Stomach (tissue), 9 donors: Measurements from ENCODE around the gene PROCR. TPM values are rescaled to one million over a fixed set of nuclear protein-coding genes. Genes with fewer than 3 reads are reported as not detected.
"Not testable (repeated sequence)": the region's sequence is repeated elsewhere in the genome, so short reads cannot be mapped to it uniquely, and the experiment has no call there.

Experiments used
- DNase-seq, 2 donors: peaks; one replicate each; pipeline versions ENCODE4 v3.0.0 to v3.0.0-alpha.2; 2013 to 2019
- H3K27ac ChIP-seq, 5 donors: fragments of 200-600 bp in 4 of 5; sonication (generic) in 4 of 5; one replicate each; pipeline ENCODE4 v1.5.1; 2013 to 2019; ENCODE audit warnings: mild to moderate bottlenecking in 1 of 5, moderate library complexity in 1 of 5
- H3K27me3 ChIP-seq, 3 donors: fragments of 200-600 bp; sonication (generic); one replicate each; pipeline ENCODE4 v1.5.1; 2017 to 2019; ENCODE audit warnings: mixed run types in 1 of 3
- H3K36me3 ChIP-seq, 4 donors: fragments of 200-600 bp; sonication (generic); 1 replicate in 3 of 4; 2 replicates in 1 of 4; pipeline ENCODE4 v1.5.1; 2016 to 2019
- H3K4me1 ChIP-seq, 4 donors: fragments of 200-600 bp; sonication (generic); one replicate each; pipeline ENCODE4 v1.5.1; 2016 to 2019
- H3K4me3 ChIP-seq, 4 donors: fragments of 200-600 bp; sonication (generic) in 3 of 4; one replicate each; pipeline ENCODE4 v1.5.1; 2016 to 2019; ENCODE audit warnings: mild to moderate bottlenecking in 1 of 4
- H3K9me3 ChIP-seq, 4 donors: fragments of 200-600 bp; sonication (generic); one replicate each; pipeline ENCODE4 v1.5.1; 2016 to 2019
- CTCF ChIP-seq, 7 experiments: fragments of 450-650 bp in 4 of 7; fragments of 200-600 bp in 3 of 7; sonication (generic) in 3 of 7; IDR thresholded peaks; one replicate each; pipeline ENCODE4 v1.5.1; 2016 to 2019; ENCODE audit warnings: antibody characterized with exemption in 7 of 7, control low read depth in 2 of 7, mild to moderate bottlenecking in 1 of 7
- EP300 ChIP-seq: sonication (generic); formaldehyde crosslinking; IDR thresholded peaks from one replicate; pipeline ENCODE4 v1.6.1; 2017; ENCODE audit warnings: antibody characterized with exemption
- POLR2A ChIP-seq, 4 donors: fragments of 450-650 bp; IDR thresholded peaks; one replicate each; pipeline ENCODE4 v1.6.1; 2016; ENCODE audit warnings: antibody characterized with exemption in 4 of 4, control low read depth in 2 of 4, mild to moderate bottlenecking in 1 of 4, moderate library complexity in 1 of 4
- POLR2AphosphoS5 ChIP-seq, 3 donors: sonication (generic); formaldehyde crosslinking; IDR thresholded peaks; one replicate each; pipeline ENCODE4 v1.6.1; 2016; ENCODE audit warnings: antibody characterized with exemption in 3 of 3
- WGBS, 5 donors: extraction: QIAGEN DNeasy Blood & Tissue Kit in 3 of 5; methylation state at CpG; one replicate each; pipeline versions ENCODE4 v1.1.5 to v1.1.7; 2013 to 2018; 5-methylcytosine and 5-hydroxymethylcytosine counted together
- intact Hi-C: fragments of 100-400 bp; cut with DNase I; formaldehyde crosslinking; loops from one replicate; pipeline ENCODE4 v1.15.1; 2023; ENCODE audit warnings: low total_unique reads
- polyA plus RNA-seq, 3 donors: library from polyadenylated mRNA; stranded (reverse); fragments of 200-250 nt; gene quantifications; one replicate each; pipeline ENCODE4 v1.2.3, GENCODE V29; 2013
- total RNA-seq, 5 donors: library from RNA; depleted of rRNA; stranded (reverse); fragments of >200 nt; gene quantifications; one replicate each; pipeline versions ENCODE4 v1.1.0 to v1.2.3, GENCODE V29; 2014 to 2016
- donor health status: healthy with polysubstance abuse.
- donor health status: Bipolar disorder and iron deficiency.
- donor health status: healthy.

Gene PROCR
- total and polyA plus RNA-seq, 8 donors = 4.0 to 37.6 (median 14.4) TPM

GRCh38 chr20:35145141-35145564, 26.7 kb upstream of the PROCR start:
- Histone ChIP-seq H3K4me3 (no peak overlapping the region), H3K27ac (peak overlapping the region in 2 of 5 donors; percentile 83 to 89), H3K9me3 (no peaks in the 10 kb centered on the region), H3K36me3 (peaks cover 30 to 46% (median 41%) of the 10 kb centered on the region in 4 donors), H3K27me3 (no peaks in the 10 kb centered on the region), H3K4me1 (peaks cover 0 to 35% (median 32%) of the 10 kb centered on the region in 4 donors)
- peak in 1 of 2 donors; percentile 86 for DNase-seq
- intact Hi-C loops = loop anchor here (10.0 kb wide), 1 partner anchor 120 kb away; no protein-coding TSS in a partner anchor
- WGBS, 5 donors = 26 to 42% (median 36%) methylated on average over 2 of the region's 2 CpGs
- TF ChIP-seq EP300 (no peak), CTCF (IDR thresholded peaks at IDR 0.05) (peak in 5 of 7 experiments; percentile 8 to 79 (median 47))

GRCh38 chr20:35146299-35146919, 25.5 kb upstream of the PROCR start:
- intact Hi-C loops = loop anchor here (10.0 kb wide), 1 partner anchor 118 kb away; no protein-coding TSS in a partner anchor
- WGBS, 5 donors = 2 to 7% (median 3%) methylated on average over 12 to 23 of the region's 23 CpGs
- TF ChIP-seq EP300 (no peak), CTCF (IDR thresholded peaks at IDR 0.05) (no peak), POLR2AphosphoS5 (IDR thresholded peaks at IDR 0.05) (no peak), POLR2A (IDR thresholded peaks at IDR 0.05) (no peak)
- DNase-seq = peak in 1 of 2 donors; percentile 52
- Histone ChIP-seq H3K27me3 (no peaks in the 10 kb centered on the region), H3K9me3 (no peaks in the 10 kb centered on the region), H3K27ac (peak overlapping the region; percentile 81 to 89 (median 83)), H3K4me3 (peak overlapping the region; percentile 52 to 76 (median 72)), H3K36me3 (peaks cover 21 to 34% (median 29%) of the 10 kb centered on the region in 4 donors), H3K4me1 (peaks cover 0 to 35% (median 32%) of the 10 kb centered on the region in 4 donors)

- H3K27me3 ChIP-seq = no peaks in the 10 kb centered on the region
- peaks cover 0 to 35% (median 32%) of the 10 kb centered on the region in 4 donors for H3K4me1 ChIP-seq
- DNase-seq = peak; percentile 94 to 98
- peak within 1 kb of the TSS; percentile 52 to 76 (median 72) for H3K4me3 ChIP-seq
- intact Hi-C loops = loop anchor here (10.0 kb wide), 1 partner anchor 118 kb away; no protein-coding TSS in a partner anchor
- peaks cover 15 to 27% (median 22%) of the 10 kb centered on the region in 4 donors for H3K36me3 ChIP-seq
- WGBS, 5 donors = 0 to 2% (median 0%) methylated on average over 30 to 42 of the region's 42 CpGs
- peak; percentile 76 to 91 (median 79) for TF ChIP-seq POLR2AphosphoS5 (IDR thresholded peaks at IDR 0.05)
- peak in 1 of 7 experiments; percentile 23 for TF ChIP-seq CTCF (IDR thresholded peaks at IDR 0.05)
- TF ChIP-seq EP300 = no peak
- no peak for TF ChIP-seq POLR2A (IDR thresholded peaks at IDR 0.05)
- no peaks in the 10 kb centered on the region for H3K9me3 ChIP-seq
- H3K27ac ChIP-seq = peak within 1 kb of the TSS; percentile 81 to 89 (median 83)
Measured at GRCh38 chr20:35146920-35147574, 24.8 kb upstream of the PROCR start, which contains the start of gene EDEM2. EDEM2 (minus strand) TSS chr20:35147336; CDS start chr20:35147258, 78 bp downstream.

- Histone ChIP-seq H3K4me1 (peaks cover 0 to 35% (median 32%) of the 10 kb centered on the region in 4 donors), H3K36me3 (peaks cover 11 to 21% (median 17%) of the 10 kb centered on the region in 4 donors), H3K4me3 (peak overlapping the region; percentile 52 to 76 (median 72)), H3K27ac (peak overlapping the region; percentile 30 to 89 (median 82))
- not testable (repeated sequence) for H3K9me3 ChIP-seq, H3K27me3 ChIP-seq
- intact Hi-C loops = loop anchor here (10.0 kb wide), 1 partner anchor 117 kb away; no protein-coding TSS in a partner anchor
- 2 to 4% (median 3%) methylated on average over 19 of the region's 19 CpGs for WGBS, 5 donors
- peak in 1 of 2 donors; percentile 26 for DNase-seq
Measured at GRCh38 chr20:35147575-35148071, 24.2 kb upstream of the PROCR start.
